B cell (primary cell): Measurements from ENCODE around the gene CABP2. TPM values are rescaled to one million over a fixed set of nuclear protein-coding genes. Genes with fewer than 3 reads are reported as not detected.

ENCODE experiments used
- ATAC-seq: fragments of 200-7000 bp; cut with Tn5 transposase; one replicate; pipeline ENCODE4 v1.10.0; 2021; ENCODE audit warnings: low read depth, mild to moderate bottlenecking, moderate number of reproducible peaks, moderate library complexity
- CTCF ChIA-PET: fragments of 350-600 bp; sonication (Branson Sonifier 250); formaldehyde crosslinking; loops from one replicate; lab custom pipeline; 2021; ENCODE audit warnings: antibody characterized with exemption, inconsistent platforms; lab: Charles Lee
- POLR2A ChIA-PET: fragments of 350-600 bp; sonication (Branson Sonifier 250); formaldehyde crosslinking; loops from one replicate; lab custom pipeline; 2021; ENCODE audit warnings: antibody characterized with exemption; lab: Charles Lee
- DNase-seq: peaks from one replicate; pipeline ENCODE4 v3.0.0; 2013
- H2AFZ ChIP-seq: 2 replicates; pipeline ENCODE4 v1.6.1; 2012; ENCODE audit warnings: mild to moderate bottlenecking, low read depth, low read length; ENCODE audit not compliant: insufficient read depth, poor library complexity, severe bottlenecking
- H3K27ac ChIP-seq, 2 donors: 1 replicate in 1 of 2; 2 replicates in 1 of 2; pipeline ENCODE4 v1.5.1; 2012 to 2013; ENCODE audit warnings: low read length in 2 of 2, mild to moderate bottlenecking in 2 of 2, moderate library complexity in 1 of 2
- H3K27me3 ChIP-seq, 4 experiments: fragments of 200-600 bp in 1 of 4; sonication (generic) in 1 of 4; replicated peaks in 1 of 4; 1 replicate in 2 of 4; 2 replicates in 2 of 4; pipeline versions ENCODE4 v1.6.1 to v1.7.0; 2013 to 2016; ENCODE audit warnings: low read length in 3 of 4, mild to moderate bottlenecking in 2 of 4, mixed read lengths in 1 of 4, moderate library complexity in 1 of 4; ENCODE audit not compliant: insufficient read depth in 4 of 4, control insufficient read depth in 3 of 4; ENCODE audit errors: control extremely low read depth in 1 of 4
- H3K36me3 ChIP-seq, 2 experiments: replicated peaks in 1 of 2; 1 replicate in 1 of 2; 2 replicates in 1 of 2; pipeline versions ENCODE4 v1.6.1 to v1.7.1; 2013; ENCODE audit warnings: low read length in 1 of 2; ENCODE audit not compliant: insufficient read depth in 2 of 2, control insufficient read depth in 1 of 2; ENCODE audit errors: control extremely low read depth in 1 of 2, extremely low read depth in 1 of 2
- H3K4me1 ChIP-seq, 2 donors: fragments of 200-600 bp in 1 of 2; sonication (generic) in 1 of 2; 1 replicate in 1 of 2; 2 replicates in 1 of 2; pipeline versions ENCODE4 v1.5.1 to v1.6.1; 2013 to 2017; ENCODE audit warnings: low read length in 2 of 2; ENCODE audit not compliant: control insufficient read depth in 2 of 2, insufficient read depth in 2 of 2
- H3K4me2 ChIP-seq: replicated peaks from 2 replicates; pipeline ENCODE3; 2012; ENCODE audit warnings: mild to moderate bottlenecking, low read depth, low read length; ENCODE audit not compliant: poor library complexity, severe bottlenecking
- H3K4me3 ChIP-seq, 5 experiments: fragments of 200-600 bp in 1 of 5; sonication (generic) in 1 of 5; 1 replicate in 3 of 5; 2 replicates in 2 of 5; pipeline versions ENCODE4 v1.5.1 to v1.7.0; 2011 to 2016; ENCODE audit warnings: low read length in 4 of 5, mild to moderate bottlenecking in 4 of 5, low read depth in 2 of 5, control low read depth in 1 of 5, moderate library complexity in 1 of 5; ENCODE audit not compliant: insufficient read depth in 1 of 5; ENCODE audit errors: control extremely low read depth in 1 of 5, extremely low read depth in 1 of 5
- H3K79me2 ChIP-seq: fragments of 200-600 bp; sonication (generic); one replicate; pipeline ENCODE4 v1.6.0; 2016; ENCODE audit warnings: low read length; ENCODE audit not compliant: control insufficient read depth, insufficient read depth
- H3K9ac ChIP-seq: fragments of 200-600 bp; sonication (generic); 2 replicates; pipeline ENCODE4 v1.6.1; 2017; ENCODE audit warnings: mild to moderate bottlenecking, low read length, moderate library complexity
- H3K9me3 ChIP-seq, 3 donors: one replicate each; pipeline versions ENCODE4 v1.6.1 to v1.7.1; 2013; ENCODE audit warnings: low read length in 2 of 3; ENCODE audit not compliant: control insufficient read depth in 2 of 3, insufficient read depth in 1 of 3; ENCODE audit errors: control extremely low read depth in 1 of 3
- H4K20me1 ChIP-seq: 2 replicates; pipeline ENCODE4 v1.6.0; 2012; ENCODE audit warnings: mild to moderate bottlenecking, low read length; ENCODE audit not compliant: insufficient read depth, control insufficient read depth, poor library complexity, severe bottlenecking
- H3K27ac Mint-ChIP-seq: one replicate; pipeline ENCODE4 v1.8.0; 2021; ENCODE audit warnings: mixed read lengths
- H3K27me3 Mint-ChIP-seq: one replicate; pipeline ENCODE4 v1.8.0; 2021; ENCODE audit warnings: mixed read lengths
- H3K4me1 Mint-ChIP-seq: one replicate; pipeline ENCODE4 v1.8.0; 2021; ENCODE audit warnings: mixed read lengths
- H3K4me3 Mint-ChIP-seq: one replicate; pipeline ENCODE4 v1.8.0; 2021; ENCODE audit warnings: mixed read lengths
- H3K9me3 Mint-ChIP-seq: one replicate; pipeline ENCODE4 v1.8.0; 2022; ENCODE audit warnings: mixed read lengths; ENCODE audit not compliant: insufficient read depth
- CTCF ChIP-seq: fragments of 200-600 bp; IDR thresholded peaks from one replicate; pipeline ENCODE4 v1.8.0; 2022; ENCODE audit warnings: antibody characterized with exemption, mild to moderate bottlenecking
- EZH2 ChIP-seq: IDR thresholded peaks from 2 replicates; pipeline ENCODE4 v1.6.1; 2012; ENCODE audit warnings: borderline replicate concordance, low read depth, mild to moderate bottlenecking, moderate library complexity, low read length; ENCODE audit not compliant: insufficient read depth, poor library complexity, severe bottlenecking
- WGBS: methylation state at CpG from one replicate; pipeline ENCODE4 v1.1.5; 2013; ENCODE audit warnings: missing lambda C conversion rate; ENCODE audit not compliant: insufficient coverage; 5-methylcytosine and 5-hydroxymethylcytosine counted together
- intact Hi-C: fragments of 100-400 bp; cut with micrococcal nuclease; formaldehyde crosslinking; loops from one replicate; pipeline ENCODE4 v1.10.0; 2022
- polyA plus RNA-seq: library from polyadenylated mRNA; depleted of rRNA; stranded (reverse); fragments of >200 nt; gene quantifications from 2 replicates; pipeline ENCODE4 v1.2.3, GENCODE V29; 2012
- total RNA-seq, 2 donors: library from RNA; stranded (reverse); fragments of 120-200 nt in 1 of 2; gene quantifications; 1 replicate in 1 of 2; 2 replicates in 1 of 2; pipeline versions ENCODE4 v1.2.3 to v1.2.4, GENCODE V29; 2013 to 2022

CABP2 gene
- total and polyA plus RNA-seq, 2 donors (not counting 1 experiment from before 2014, with no cell fraction given) = not detected

- Histone ChIP-seq H3K9me3 (peaks cover 0 to 8% (median 1%) of the 10 kb centered on the region in 3 donors), H3K36me3 (no peaks in the 10 kb centered on the region), H3K27me3 (no peaks in the 10 kb centered on the region), H3K79me2 (no peaks in the 10 kb centered on the region), H3K4me3 (no peak overlapping the region), H3K9ac (no peak overlapping the region), H3K27ac (no peak overlapping the region), H2AFZ (no peak overlapping the region), H3K4me1 (no peaks in the 10 kb centered on the region), H4K20me1 (no peaks in the 10 kb centered on the region), H3K4me2 (no peak overlapping the region)
- DNase-seq (no peak), ATAC-seq (no peak)
- ChIA-PET POLR2A (no interaction called here), CTCF (no interaction called here)
- Mint-ChIP-seq H3K4me1 (no peaks in the 10 kb centered on the region), H3K27me3 (no peaks in the 10 kb centered on the region), H3K4me3 (no peak overlapping the region), H3K27ac (no peak overlapping the region), H3K9me3 (no peaks in the 10 kb centered on the region)
- intact Hi-C loops = loop anchor here (10.0 kb wide), 1 partner anchor 885 kb away; no protein-coding TSS in a partner anchor
- whole genome bisulfite sequencing = 67% methylated on average over 1 of the region's 4 CpGs
- TF ChIP-seq CTCF (no peak), EZH2 (no peak)
These were observed 16.3 kb upstream of the CABP2 start for GRCh38 chr11:67539550-67539949.

- Histone ChIP-seq H3K27ac (no peak overlapping the region), H3K36me3 (no peaks in the 10 kb centered on the region), H2AFZ (no peak overlapping the region), H4K20me1 (no peaks in the 10 kb centered on the region), H3K4me2 (no peak overlapping the region), H3K9ac (no peak overlapping the region), H3K4me3 (no peak overlapping the region), H3K4me1 (no peaks in the 10 kb centered on the region), H3K79me2 (no peaks in the 10 kb centered on the region), H3K9me3 (peaks cover 0 to 8% (median 6%) of the 10 kb centered on the region in 3 donors), H3K27me3 (no peaks in the 10 kb centered on the region)
- DNase-seq (no peak), ATAC-seq (no peak)
- TF ChIP-seq CTCF = no peak
- TF ChIP-seq EZH2 = no peak
- intact Hi-C loops = loop anchor here (10.0 kb wide), 1 partner anchor 884 kb away; no protein-coding TSS in a partner anchor
- Mint-ChIP-seq H3K4me3 (no peak overlapping the region), H3K9me3 (peaks cover 2% of the 10 kb centered on the region), H3K27me3 (peaks cover 2% of the 10 kb centered on the region), H3K27ac (no peak overlapping the region), H3K4me1 (no peaks in the 10 kb centered on the region)
- WGBS = 96% methylated on average over 8 of the region's 10 CpGs
- POLR2A ChIA-PET = no interaction called here
- CTCF ChIA-PET = no interaction called here
These were observed 15.7 kb upstream of the CABP2 start for GRCh38 chr11:67538823-67539505.
